Endothelial cell of umbilical vein (primary cell): Measurements from ENCODE around the gene MARCHF7. TPM values are rescaled to one million over a fixed set of nuclear protein-coding genes. Genes with fewer than 3 reads are reported as not detected.

Experiments used
- BruUV-seq: library from RNA; stranded (reverse); fragments of 400-500 nt; replicated peaks from 2 replicates; lab custom pipeline; 2021; lab: Mats Ljungman, UMichigan
- CTCF ChIA-PET: fragments of 300-600, 350-600 bp; sonication (Branson Sonifier 250); formaldehyde crosslinking; loops from one replicate; lab custom pipeline; 2021; ENCODE audit warnings: antibody characterized with exemption, inconsistent platforms; lab: Charles Lee
- POLR2A ChIA-PET: fragments of 300-600, 350-600 bp; sonication (Branson Sonifier 250); formaldehyde crosslinking; loops from one replicate; lab custom pipeline; 2021; ENCODE audit warnings: antibody characterized with exemption, inconsistent platforms; lab: Charles Lee
- DNase-seq: peaks from one replicate; pipeline ENCODE4 v3.0.0-alpha.2; 2011; ENCODE audit warnings: low read depth, low spot score
- FAIRE-seq: peaks from 2 replicates; lab custom pipeline; 2011; peaks lifted over from hg19 to GRCh38; lab: Jason Lieb, UNC
- H2AFZ ChIP-seq: 2 replicates; pipeline ENCODE4 v1.6.0; 2012; ENCODE audit warnings: low read depth, low read length, control low read depth, inconsistent platforms
- H3K27ac ChIP-seq: 2 replicates; pipeline ENCODE4 v1.5.1; 2011; ENCODE audit warnings: low read depth, mild to moderate bottlenecking, control low read depth, low read length, moderate library complexity; ENCODE audit not compliant: insufficient read depth
- H3K27me3 ChIP-seq, 2 experiments: 2 replicates each; pipeline versions ENCODE4 v1.6.0 to v1.6.1; 2011; ENCODE audit warnings: low read length in 2 of 2, mixed read lengths in 1 of 2; ENCODE audit not compliant: control insufficient read depth in 2 of 2, insufficient read depth in 2 of 2
- H3K36me3 ChIP-seq, 2 experiments: 2 replicates in 1 of 2; 3 replicates in 1 of 2; pipeline ENCODE4 v1.5.1; 2011; ENCODE audit warnings: low read length in 2 of 2, mild to moderate bottlenecking in 1 of 2, moderate library complexity in 1 of 2; ENCODE audit not compliant: control insufficient read depth in 2 of 2, insufficient read depth in 2 of 2; ENCODE audit errors: extremely low read depth in 1 of 2
- H3K4me1 ChIP-seq: 3 replicates; pipeline ENCODE4 v1.5.1; 2011; ENCODE audit warnings: mild to moderate bottlenecking, low read length; ENCODE audit not compliant: control insufficient read depth, insufficient read depth; ENCODE audit errors: extremely low read depth
- H3K4me2 ChIP-seq: 2 replicates; pipeline ENCODE4 v1.6.1; 2011; ENCODE audit warnings: low read length, control low read depth, mixed read lengths; ENCODE audit not compliant: insufficient read depth
- H3K4me3 ChIP-seq, 3 experiments: fragments of 200-600 bp in 1 of 3; sonication (generic), shearing (Covaris generic) in 1 of 3; replicated peaks in 1 of 3; 2 replicates each; pipeline ENCODE4 v1.5.1; 2011 to 2016; ENCODE audit warnings: control low read depth in 3 of 3, low read length in 3 of 3, mild to moderate bottlenecking in 2 of 3, inconsistent platforms in 1 of 3, low read depth in 1 of 3, moderate library complexity in 1 of 3; ENCODE audit not compliant: insufficient read depth in 1 of 3
- H3K79me2 ChIP-seq: 2 replicates; pipeline ENCODE4 v1.6.0; 2012; ENCODE audit warnings: low read length, inconsistent platforms; ENCODE audit not compliant: control insufficient read depth, insufficient read depth
- H3K9ac ChIP-seq: replicated peaks from 2 replicates; pipeline ENCODE3; 2011; ENCODE audit warnings: low read length, control low read depth; ENCODE audit not compliant: insufficient read depth; ENCODE audit errors: extremely low read depth
- H3K9me1 ChIP-seq: replicated peaks from 3 replicates; pipeline ENCODE4 v1.6.0; 2011; ENCODE audit warnings: mild to moderate bottlenecking, low read length; ENCODE audit not compliant: control insufficient read depth, insufficient read depth; ENCODE audit errors: extremely low read depth
- H3K9me3 ChIP-seq: replicated peaks from 2 replicates; pipeline ENCODE4 v1.5.1; 2012; ENCODE audit warnings: low read length, inconsistent platforms; ENCODE audit not compliant: control insufficient read depth, insufficient read depth
- H4K20me1 ChIP-seq: replicated peaks from 2 replicates; pipeline ENCODE3; 2011; ENCODE audit warnings: mild to moderate bottlenecking, low read length; ENCODE audit not compliant: control insufficient read depth, insufficient read depth; ENCODE audit errors: extremely low read depth
- EZH2 ChIP-seq: IDR thresholded peaks from 2 replicates; pipeline ENCODE4 v1.6.1; 2012; ENCODE audit warnings: borderline replicate concordance, low read depth, mild to moderate bottlenecking, moderate library complexity, low read length, inconsistent platforms; ENCODE audit not compliant: severe bottlenecking
- FOS ChIP-seq: IDR thresholded peaks from 2 replicates; pipeline ENCODE4 v1.6.1; 2011; ENCODE audit warnings: mild to moderate bottlenecking, low read length, moderate library complexity, borderline replicate concordance; ENCODE audit not compliant: insufficient read depth
- GATA2 ChIP-seq: IDR thresholded peaks from 2 replicates; pipeline ENCODE4 v1.7.0; 2011; ENCODE audit warnings: low read depth, mild to moderate bottlenecking, moderate library complexity, mixed read lengths, low read length; ENCODE audit not compliant: insufficient read length, insufficient read depth
- JUN ChIP-seq: IDR thresholded peaks from 2 replicates; pipeline ENCODE4 v1.6.1; 2011; ENCODE audit warnings: borderline replicate concordance, low read depth; ENCODE audit not compliant: insufficient read length, insufficient read depth
- MYC ChIP-seq: IDR thresholded peaks from one replicate; pipeline ENCODE4 v1.6.1; 2011; ENCODE audit warnings: mild to moderate bottlenecking, low read depth, low read length
- POLR2A ChIP-seq: IDR thresholded peaks from 2 replicates; pipeline ENCODE4 v1.6.1; 2012; ENCODE audit warnings: low read depth, mild to moderate bottlenecking, control low read depth, low read length
- POLR2AphosphoS5 ChIP-seq: IDR thresholded peaks from 2 replicates; pipeline ENCODE4 v1.6.1; 2012; ENCODE audit warnings: low read depth, mild to moderate bottlenecking, control low read depth, low read length, moderate library complexity; ENCODE audit not compliant: insufficient read depth
- dilution Hi-C: fragments of 300-500 bp; cut with MboI; formaldehyde crosslinking; loops from one replicate; pipeline ENCODE4 v1.15.0; 2019; ENCODE audit warnings: low sequenced_read_pairs; ENCODE audit not compliant: extremely low pct_ligation_motif_present
- intact Hi-C: fragments of 100-400 bp; cut with micrococcal nuclease; formaldehyde crosslinking; loops from one replicate; pipeline ENCODE4 v1.10.0; 2022
- polyA plus RNA-seq, 4 experiments: library from polyadenylated mRNA; depleted of rRNA in 3 of 4; stranded (reverse) in 3 of 4; unstranded in 1 of 4; fragments of >200 nt; gene quantifications; 2 replicates each; pipeline versions ENCODE4 v1.2.1 to v1.2.3, GENCODE V29; 2011 to 2012; ENCODE audit warnings: missing spikeins in 1 of 4
- total RNA-seq: library from RNA; stranded (reverse); gene quantifications from 2 replicates; pipeline ENCODE4 v1.2.3, GENCODE V29; 2021
- TF ChIP-seq, protein P1 (sequence below): IDR thresholded peaks from 2 replicates; pipeline ENCODE4 v1.6.1; 2011; ENCODE audit not compliant: insufficient read depth, insufficient read length
- TF ChIP-seq, protein P2 (sequence below), 2 donors: IDR thresholded peaks; 1 replicate in 1 of 2; 2 replicates in 1 of 2; pipeline ENCODE4 v1.5.1; 2011; ENCODE audit warnings: low read length in 2 of 2, mild to moderate bottlenecking in 2 of 2, moderate library complexity in 2 of 2, control low read depth in 1 of 2, inconsistent platforms in 1 of 2, low read depth in 1 of 2; ENCODE audit not compliant: insufficient read depth in 1 of 2; ENCODE audit errors: extremely low read depth in 1 of 2

The MARCHF7 gene
- total and polyA plus RNA-seq, 2 donors (not counting 3 experiments of a cell fraction or from before 2014, with no cell fraction given), result 21.2 to 82.0 TPM

- no peaks in the 10 kb centered on the region for H3K79me2 ChIP-seq
- no peak overlapping the region for H3K9ac ChIP-seq
- no peaks in the 10 kb centered on the region for H3K27me3 ChIP-seq
- H3K36me3 ChIP-seq, result no peaks in the 10 kb centered on the region
- H4K20me1 ChIP-seq, result no peaks in the 10 kb centered on the region
- ChIA-PET POLR2A (no interaction called here), CTCF (interaction anchor here (0.8 kb wide), 1 partner anchor 126 kb away, joined by 3 read pairs; no protein-coding TSS in a partner anchor)
- H3K9me1 ChIP-seq, result no peaks in the 10 kb centered on the region
- intact Hi-C loops, result no loop called here
- H2AFZ ChIP-seq, result no peak overlapping the region
- no TSS peak for BruUV-seq
- H3K4me3 ChIP-seq, result no peak overlapping the region
- H3K4me2 ChIP-seq, result no peak overlapping the region
- H3K9me3 ChIP-seq, result no peaks in the 10 kb centered on the region
- dilution Hi-C loops, result no loop called here
- H3K27ac ChIP-seq, result no peak overlapping the region
- peaks cover 12% of the 10 kb centered on the region for H3K4me1 ChIP-seq
- TF ChIP-seq MYC (no peak), FOS (no peak), POLR2A (no peak), JUN (no peak), EZH2 (no peak), GATA2 (no peak), POLR2AphosphoS5 (no peak)
- TF ChIP-seq, protein P1, sequence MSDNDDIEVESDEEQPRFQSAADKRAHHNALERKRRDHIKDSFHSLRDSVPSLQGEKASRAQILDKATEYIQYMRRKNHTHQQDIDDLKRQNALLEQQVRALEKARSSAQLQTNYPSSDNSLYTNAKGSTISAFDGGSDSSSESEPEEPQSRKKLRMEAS, result no peak
- TF ChIP-seq, protein P2, sequence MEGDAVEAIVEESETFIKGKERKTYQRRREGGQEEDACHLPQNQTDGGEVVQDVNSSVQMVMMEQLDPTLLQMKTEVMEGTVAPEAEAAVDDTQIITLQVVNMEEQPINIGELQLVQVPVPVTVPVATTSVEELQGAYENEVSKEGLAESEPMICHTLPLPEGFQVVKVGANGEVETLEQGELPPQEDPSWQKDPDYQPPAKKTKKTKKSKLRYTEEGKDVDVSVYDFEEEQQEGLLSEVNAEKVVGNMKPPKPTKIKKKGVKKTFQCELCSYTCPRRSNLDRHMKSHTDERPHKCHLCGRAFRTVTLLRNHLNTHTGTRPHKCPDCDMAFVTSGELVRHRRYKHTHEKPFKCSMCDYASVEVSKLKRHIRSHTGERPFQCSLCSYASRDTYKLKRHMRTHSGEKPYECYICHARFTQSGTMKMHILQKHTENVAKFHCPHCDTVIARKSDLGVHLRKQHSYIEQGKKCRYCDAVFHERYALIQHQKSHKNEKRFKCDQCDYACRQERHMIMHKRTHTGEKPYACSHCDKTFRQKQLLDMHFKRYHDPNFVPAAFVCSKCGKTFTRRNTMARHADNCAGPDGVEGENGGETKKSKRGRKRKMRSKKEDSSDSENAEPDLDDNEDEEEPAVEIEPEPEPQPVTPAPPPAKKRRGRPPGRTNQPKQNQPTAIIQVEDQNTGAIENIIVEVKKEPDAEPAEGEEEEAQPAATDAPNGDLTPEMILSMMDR (IDR thresholded peaks at IDR 0.05; ENCODE audit: extremely low read depth in 1 of 2, insufficient read depth in 1 of 2, low read depth in 1 of 2, low read length in 2 of 2), result no peak
- DNase-seq (no peak), FAIRE-seq (no peak)
These were observed 28.5 kb upstream of the MARCHF7 start for GRCh38 chr2:159683817-159684216.
